GM20000 (cell line): ENCODE measurements around the gene CELF1.

Experiments used
- DNase-seq: peaks from one replicate; pipeline ENCODE4 v3.0.0; 2012; ENCODE audit warnings: low spot score
- CTCF ChIP-seq: IDR thresholded peaks from 2 replicates; pipeline ENCODE4 v1.5.1; 2012; ENCODE audit warnings: mild to moderate bottlenecking, control low read depth; ENCODE audit errors: extremely low read depth, missing control alignments

CELF1 gene

GRCh38 chr11:47572715-47573255 lies 19.9 kb upstream of the CELF1 start:
- DNase-seq, result no peak
- TF ChIP-seq CTCF, result no peak

- DNase-seq, result no peak
- TF ChIP-seq CTCF, result no peak
These were observed 19.0 kb upstream of the CELF1 start for GRCh38 chr11:47571895-47572294.

GRCh38 chr11:47571357-47571729 lies 18.4 kb upstream of the CELF1 start:
- DNase-seq, result no peak
- no peak for TF ChIP-seq CTCF

GRCh38 chr11:47570651-47571356 lies 17.9 kb upstream of the CELF1 start:
- TF ChIP-seq CTCF, result no peak
- DNase-seq, result no peak

GRCh38 chr11:47569646-47570045 lies 16.7 kb upstream of the CELF1 start:
- no peak for DNase-seq
- no peak for TF ChIP-seq CTCF

- DNase-seq, result no peak
- no peak for TF ChIP-seq CTCF
These were observed 13.3 kb upstream of the CELF1 start for GRCh38 chr11:47566149-47566698.

- TF ChIP-seq CTCF, result no peak
- DNase-seq, result peak; percentile 90
These were observed 12.6 kb upstream of the CELF1 start, which contains the start of gene PTPMT1 for GRCh38 chr11:47565340-47566148. TSS of gene PTPMT1 (plus strand) at chr11:47565599. CDS start at chr11:47565623, 24 bp downstream.
